ENCODE data around the gene ATAT1.

Gene ATAT1

GRCh38 chr6:30613251-30614043, 13.2 kb upstream of the ATAT1 start:
- peak; percentile 36 for DNase-seq (ENCODE audit: low spot score)
- FAIRE-seq, result no peak

- FAIRE-seq (no peak), DNase-seq (ENCODE audit: low spot score) (no peak)
Observed at GRCh38 chr6:30614044-30614842, 12.4 kb upstream of the ATAT1 start.

GRCh38 chr6:30614843-30615218, 11.8 kb upstream of the ATAT1 start:
- DNase-seq (ENCODE audit: low spot score), result peak; percentile 89
- FAIRE-seq, result peak; percentile 74

GRCh38 chr6:30615219-30615957, 11.3 kb upstream of the ATAT1 start:
- no peak for FAIRE-seq

GRCh38 chr6:30615958-30616810, 10.5 kb upstream of the ATAT1 start:
- no peak for DNase-seq (ENCODE audit: low spot score)
- no peak for FAIRE-seq

More at GRCh38 chr6:30615219-30615957, 11.3 kb upstream of the ATAT1 start:
- peak; percentile 73 for DNase-seq (ENCODE audit: low spot score)

- FAIRE-seq (peak; percentile 92), DNase-seq (ENCODE audit: low spot score) (peak; percentile 99)
Observed at GRCh38 chr6:30616811-30617564, 9.7 kb upstream of the ATAT1 start, which contains the start of gene PPP1R10. PPP1R10 (minus strand) TSS chr6:30617243; CDS start chr6:30609944, 7,299 bp downstream.

GRCh38 chr6:30617565-30618269, 9.0 kb upstream of the ATAT1 start, which contains the start of gene MRPS18B:
MRPS18B (plus strand) TSS chr6:30617840; CDS start chr6:30617866, 26 bp downstream.
- FAIRE-seq (no peak), DNase-seq (ENCODE audit: low spot score) (peak; percentile 90)

GRCh38 chr6:30618270-30618797, 8.3 kb upstream of the ATAT1 start:
- no peak for DNase-seq (ENCODE audit: low spot score)
- no peak for FAIRE-seq

- DNase-seq (ENCODE audit: low spot score) (no peak), FAIRE-seq (no peak)
Observed at GRCh38 chr6:30619561-30619960, 7.1 kb upstream of the ATAT1 start.

GRCh38 chr6:30625511-30625910, 1.2 kb upstream of the ATAT1 start:
- no peak for DNase-seq (ENCODE audit: low spot score)
- no peak for FAIRE-seq

- FAIRE-seq, result no peak
- no peak for DNase-seq (ENCODE audit: low spot score)
Observed at GRCh38 chr6:30635834-30636233, 9.2 kb downstream of the ATAT1 start.

- no peak for DNase-seq (ENCODE audit: low spot score)
- FAIRE-seq, result no peak
Observed at GRCh38 chr6:30640481-30640880, 13.8 kb downstream of the ATAT1 start.

- FAIRE-seq (no peak), DNase-seq (ENCODE audit: low spot score) (no peak)
Observed at GRCh38 chr6:30641048-30641447, 14.4 kb downstream of the ATAT1 start.

- DNase-seq (ENCODE audit: low spot score) (no peak), FAIRE-seq (no peak)
Observed at GRCh38 chr6:30643656-30644055, 17.0 kb downstream of the ATAT1 start.

- DNase-seq (ENCODE audit: low spot score), result no peak
Observed at GRCh38 chr6:30644769-30645168, 18.1 kb downstream of the ATAT1 start.

GRCh38 chr6:30645989-30646388, 19.3 kb downstream of the ATAT1 start:
- no peak for FAIRE-seq
- DNase-seq (ENCODE audit: low spot score), result no peak

More at GRCh38 chr6:30644769-30645168, 18.1 kb downstream of the ATAT1 start:
- no peak for FAIRE-seq

GRCh38 chr6:30646450-30647241, 20.0 kb downstream of the ATAT1 start, which contains the start of gene C6orf136:
C6orf136 (plus strand) TSS chr6:30647133; CDS start chr6:30647232, 99 bp downstream.
- no peak for FAIRE-seq
- DNase-seq (ENCODE audit: low spot score), result peak; percentile 81
